ENCODE measurements around the gene CWH43. TPM values are rescaled to one million over a fixed set of nuclear protein-coding genes. Genes with fewer than 3 reads are reported as not detected.

The CWH43 gene
- total and polyA plus RNA-seq, 9 of the 15 experiments (the other 6 are each of a cell fraction or from before 2014, with no cell fraction given): not detected

Small RNA genes lying within 50 kb of the gene (small RNA-seq; reads per million reads assigned to genes)
- not detected for gene AC020593.1

Other genes with a start within 250 kb of the CWH43 start
- gene FRYL, start 206.0 kb upstream of the CWH43 start, total RNA-seq (2014; rRNA removed): 15.9 and 31.6 TPM in 2 replicates
- 29.3 and 36.9 TPM in 2 replicates for gene FRYL, start 206.0 kb upstream of the CWH43 start, total RNA-seq (2014; rRNA removed; fragmentation: Illumina TruSeq; extraction: Trizol)
- gene FRYL, start 206.0 kb upstream of the CWH43 start, total RNA-seq (2015; rRNA removed; fragmentation: Illumina TruSeq; extraction: Trizol): 31.7 and 34.9 TPM in 2 replicates
- gene FRYL, start 206.0 kb upstream of the CWH43 start, total RNA-seq (2021): 24.1 and 25.8 TPM in 2 replicates
- gene FRYL, start 206.0 kb upstream of the CWH43 start, polyA plus RNA-seq (2011; rRNA removed): 16.0 and 21.7 TPM in 2 replicates
- gene FRYL, start 206.0 kb upstream of the CWH43 start, polyA plus RNA-seq (2014; fragmentation: Illumina TruSeq; extraction: Trizol): 11.4 and 13.2 TPM in 2 replicates
- 1 to 10 TPM; 7.2 TPM for gene FRYL, start 206.0 kb upstream of the CWH43 start, polyA plus RNA-seq (2014; fragmentation: Nextera tagmentation; extraction: Ambion mirVana)
- gene FRYL, start 206.0 kb upstream of the CWH43 start, polyA plus RNA-seq (2014; rRNA removed): 9.3 and 11.5 TPM in 2 replicates
- gene OCIAD1, start 155.2 kb upstream of the CWH43 start, total RNA-seq (2014; rRNA removed): 93.1 and 99.0 TPM in 2 replicates
- 196 and 197 TPM in 2 replicates for gene OCIAD1, start 155.2 kb upstream of the CWH43 start, total RNA-seq (2014; rRNA removed; fragmentation: Illumina TruSeq; extraction: Trizol)
- gene OCIAD1, start 155.2 kb upstream of the CWH43 start, total RNA-seq (2015; rRNA removed; fragmentation: Illumina TruSeq; extraction: Trizol): 148 and 163 TPM in 2 replicates
- gene OCIAD1, start 155.2 kb upstream of the CWH43 start, total RNA-seq (2021): 134 and 148 TPM in 2 replicates
- 223 and 278 TPM in 2 replicates for gene OCIAD1, start 155.2 kb upstream of the CWH43 start, polyA plus RNA-seq (2011; rRNA removed)
- gene OCIAD1, start 155.2 kb upstream of the CWH43 start, polyA plus RNA-seq (2014; fragmentation: Illumina TruSeq; extraction: Trizol): 304 and 358 TPM in 2 replicates
- 100 to 1,000 TPM; 204 to 222 TPM for gene OCIAD1, start 155.2 kb upstream of the CWH43 start, polyA plus RNA-seq (2014; fragmentation: Nextera tagmentation; extraction: Ambion mirVana)
- 188 and 200 TPM in 2 replicates for gene OCIAD1, start 155.2 kb upstream of the CWH43 start, polyA plus RNA-seq (2014; rRNA removed)
- not detected in 2 replicates for gene OCIAD2, start 79.5 kb upstream of the CWH43 start, total RNA-seq (2014; rRNA removed)
- not detected in 2 replicates for gene OCIAD2, start 79.5 kb upstream of the CWH43 start, total RNA-seq (2014; rRNA removed; fragmentation: Illumina TruSeq; extraction: Trizol)
- gene OCIAD2, start 79.5 kb upstream of the CWH43 start, total RNA-seq (2015; rRNA removed; fragmentation: Illumina TruSeq; extraction: Trizol): not detected in 2 replicates
- 0.31 and 0.98 TPM in 2 replicates for gene OCIAD2, start 79.5 kb upstream of the CWH43 start, total RNA-seq (2021)
- not detected in 2 replicates for gene OCIAD2, start 79.5 kb upstream of the CWH43 start, polyA plus RNA-seq (2011; rRNA removed)
- gene OCIAD2, start 79.5 kb upstream of the CWH43 start, polyA plus RNA-seq (2014; fragmentation: Illumina TruSeq; extraction: Trizol): not detected in 2 replicates
- not detected for gene OCIAD2, start 79.5 kb upstream of the CWH43 start, polyA plus RNA-seq (2014; fragmentation: Nextera tagmentation; extraction: Ambion mirVana)
- 0.11 TPM in 1 of 2 replicates, not detected in the other for gene OCIAD2, start 79.5 kb upstream of the CWH43 start, polyA plus RNA-seq (2014; rRNA removed)